Measurements from ENCODE around the gene KRT17. TPM values are rescaled to one million over a fixed set of nuclear protein-coding genes. Genes with fewer than 3 reads are reported as not detected.

KRT17 gene
- total RNA-seq, 4 donors from 2014 or later = 1.5 TPM; not detected in 3

DNA sequence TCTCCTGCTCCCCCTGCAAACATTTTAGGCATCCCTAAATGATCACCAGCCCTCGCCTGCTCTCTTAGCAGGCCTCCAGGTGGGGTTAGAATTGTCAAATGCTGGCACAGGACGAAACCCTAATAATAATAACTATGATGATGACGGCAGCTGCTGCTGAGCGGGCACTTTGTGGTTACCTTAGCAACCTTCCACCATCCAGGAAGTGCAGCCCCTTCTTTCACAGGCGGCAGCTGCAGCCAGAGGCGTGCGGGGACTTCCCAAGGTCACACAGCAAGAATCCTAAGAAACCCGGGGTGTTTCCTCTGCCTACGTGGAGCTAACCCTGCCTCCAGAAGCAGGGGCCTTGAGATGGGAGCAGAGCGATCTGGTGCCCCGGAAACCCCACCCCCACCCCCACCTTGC, 41.9 kb upstream of the KRT17 start:
- no peak for DNase-seq (ENCODE audit: low spot score in 2 of 2)
- Histone ChIP-seq H3K4me3 (peak overlapping the region; percentile 33 to 56 (median 48)), H3K9me3 (no peaks in the 10 kb centered on the region), H3K4me1 (peaks cover 0 to 39% (median 5%) of the 10 kb centered on the region in 4 donors), H3K27me3 (no peaks in the 10 kb centered on the region), H3K27ac (peak overlapping the region; percentile 76 to 92 (median 84)), H3K36me3 (no peaks in the 10 kb centered on the region)
- TF ChIP-seq EP300 (IDR thresholded peaks at IDR 0.05) (no peak), POLR2A (IDR thresholded peaks at IDR 0.05) (peak in 1 of 2 donors; percentile 3)
- TF ChIP-seq, protein P1, sequence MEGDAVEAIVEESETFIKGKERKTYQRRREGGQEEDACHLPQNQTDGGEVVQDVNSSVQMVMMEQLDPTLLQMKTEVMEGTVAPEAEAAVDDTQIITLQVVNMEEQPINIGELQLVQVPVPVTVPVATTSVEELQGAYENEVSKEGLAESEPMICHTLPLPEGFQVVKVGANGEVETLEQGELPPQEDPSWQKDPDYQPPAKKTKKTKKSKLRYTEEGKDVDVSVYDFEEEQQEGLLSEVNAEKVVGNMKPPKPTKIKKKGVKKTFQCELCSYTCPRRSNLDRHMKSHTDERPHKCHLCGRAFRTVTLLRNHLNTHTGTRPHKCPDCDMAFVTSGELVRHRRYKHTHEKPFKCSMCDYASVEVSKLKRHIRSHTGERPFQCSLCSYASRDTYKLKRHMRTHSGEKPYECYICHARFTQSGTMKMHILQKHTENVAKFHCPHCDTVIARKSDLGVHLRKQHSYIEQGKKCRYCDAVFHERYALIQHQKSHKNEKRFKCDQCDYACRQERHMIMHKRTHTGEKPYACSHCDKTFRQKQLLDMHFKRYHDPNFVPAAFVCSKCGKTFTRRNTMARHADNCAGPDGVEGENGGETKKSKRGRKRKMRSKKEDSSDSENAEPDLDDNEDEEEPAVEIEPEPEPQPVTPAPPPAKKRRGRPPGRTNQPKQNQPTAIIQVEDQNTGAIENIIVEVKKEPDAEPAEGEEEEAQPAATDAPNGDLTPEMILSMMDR (IDR thresholded peaks at IDR 0.05) = peak in 1 of 5 experiments; percentile 46
- 1 to 4% methylated on average over 11 of the region's 11 CpGs for WGBS, 2 donors

DNA sequence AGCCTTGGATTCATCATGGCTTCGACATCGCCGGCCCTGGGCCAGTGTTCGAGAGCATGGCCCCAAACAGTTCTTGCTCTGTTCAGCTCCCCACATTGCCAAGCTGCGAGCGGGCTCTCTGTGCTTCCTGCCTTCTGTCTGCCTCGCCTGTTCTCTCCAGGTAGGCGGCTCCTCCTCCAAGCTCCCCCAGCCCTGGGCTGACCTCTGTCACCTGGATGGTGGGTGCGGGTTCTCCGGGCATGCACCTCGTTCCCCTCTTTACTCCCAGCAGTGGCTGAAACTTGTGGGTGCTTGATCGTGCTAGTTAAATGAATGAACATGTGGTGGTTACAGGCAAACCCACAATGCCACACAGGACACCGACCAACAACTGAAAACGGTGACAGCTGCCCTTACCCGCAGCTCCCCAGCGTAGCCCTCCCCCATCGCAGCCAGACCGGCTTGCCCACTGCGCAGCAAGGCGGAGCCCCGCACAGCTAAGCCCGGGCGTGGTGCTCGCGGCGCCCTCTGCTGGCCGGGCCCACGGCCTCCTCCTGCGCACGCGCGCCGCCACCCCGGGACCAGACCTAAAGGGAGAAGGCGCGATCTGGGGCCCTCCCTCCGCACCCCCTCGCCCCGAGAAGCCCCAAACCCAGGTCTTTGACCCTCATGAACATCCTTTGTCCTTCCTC, 41.3 kb upstream of the KRT17 start:
- TF ChIP-seq POLR2A (IDR thresholded peaks at IDR 0.05) (peak; percentile 56 to 80), EP300 (IDR thresholded peaks at IDR 0.05) (peak in 1 of 2 donors; percentile 78)
- TF ChIP-seq, protein P1 (IDR thresholded peaks at IDR 0.05) = peak; percentile 97 to 100 (median 98)
- Histone ChIP-seq H3K27me3 (no peaks in the 10 kb centered on the region), H3K4me1 (peaks cover 0 to 39% (median 5%) of the 10 kb centered on the region in 4 donors), H3K9me3 (no peaks in the 10 kb centered on the region), H3K36me3 (no peaks in the 10 kb centered on the region), H3K27ac (peak overlapping the region; percentile 76 to 92 (median 84)), H3K4me3 (peak overlapping the region; percentile 33 to 56 (median 48))
- DNase-seq (ENCODE audit: low spot score in 2 of 2) = peak; percentile 76 to 79
- WGBS, 2 donors = 2% methylated on average over 39 of the region's 39 CpGs

DNA sequence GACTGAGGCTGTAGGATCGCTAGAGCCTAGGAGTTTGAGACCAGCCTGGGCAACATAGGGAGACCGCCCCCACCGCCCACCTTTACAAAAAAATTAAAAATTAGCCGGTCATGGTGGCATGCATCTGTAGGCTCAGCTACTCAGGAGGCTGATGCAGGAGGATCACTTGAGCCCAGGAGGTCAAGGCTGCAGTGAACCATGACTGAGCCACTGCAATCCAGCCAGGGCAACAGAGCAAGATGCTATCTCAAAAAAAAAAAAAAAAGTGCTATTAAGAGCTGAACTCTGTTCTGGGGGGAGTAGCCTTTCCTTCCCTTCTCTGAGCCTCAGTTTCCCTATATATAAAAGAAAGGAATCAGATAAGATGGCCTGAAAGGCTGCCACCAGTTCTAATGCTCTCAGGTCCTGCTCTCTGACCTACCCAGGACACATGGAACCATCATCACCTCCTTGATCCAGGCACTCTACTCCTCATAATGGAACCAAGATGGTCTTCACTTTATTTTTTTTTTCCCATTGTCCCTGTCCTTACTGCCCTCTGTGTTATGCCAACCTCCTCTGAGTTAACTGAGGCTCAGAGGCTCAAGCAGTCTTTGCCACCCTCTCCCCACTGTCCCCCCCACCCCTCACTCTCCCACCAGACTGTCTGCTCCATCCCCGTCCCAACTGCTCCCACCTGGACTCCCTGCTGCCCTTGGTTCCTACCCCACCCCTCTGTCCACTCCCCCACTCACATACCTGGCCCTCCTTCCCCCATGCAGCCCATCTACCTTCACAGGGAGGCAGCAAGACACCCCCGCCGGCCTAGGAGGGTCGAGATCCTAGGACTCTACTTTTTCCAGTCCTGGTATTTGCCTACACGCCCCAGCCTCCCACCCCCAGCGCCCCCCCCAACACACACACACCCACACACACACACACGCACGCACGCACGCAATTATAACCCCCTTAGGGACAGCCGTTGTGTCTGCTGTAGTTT, 40.5 kb upstream of the KRT17 start:
- Histone ChIP-seq H3K4me1 (peaks cover 0 to 39% (median 5%) of the 10 kb centered on the region in 4 donors), H3K36me3 (no peaks in the 10 kb centered on the region), H3K27me3 (no peaks in the 10 kb centered on the region), H3K27ac (peak overlapping the region; percentile 76 to 92 (median 84)), H3K9me3 (no peaks in the 10 kb centered on the region), H3K4me3 (peak overlapping the region in 3 of 4 donors; percentile 33 to 56 (median 46))
- TF ChIP-seq POLR2A (IDR thresholded peaks at IDR 0.05) (no peak), EP300 (IDR thresholded peaks at IDR 0.05) (no peak)
- TF ChIP-seq, protein P1 (IDR thresholded peaks at IDR 0.05) = no peak
- no peak for DNase-seq (ENCODE audit: low spot score in 2 of 2)
- 40 to 49% methylated on average over 14 to 15 of the region's 15 CpGs for WGBS, 2 donors

DNA sequence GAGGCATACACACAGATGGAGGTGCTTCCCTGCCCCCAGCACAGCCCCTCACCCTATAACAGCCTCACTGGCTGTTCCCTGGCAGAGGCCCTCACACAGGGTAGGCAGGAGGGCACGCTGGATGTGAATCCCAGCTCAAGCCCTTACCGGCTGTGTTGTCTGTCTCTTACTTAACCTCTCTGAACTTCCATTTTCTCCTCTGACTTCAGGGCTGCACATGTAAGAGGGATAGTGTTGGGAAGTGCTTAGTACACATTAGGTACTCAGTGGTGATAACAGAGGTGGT, 39.7 kb upstream of the KRT17 start:
- DNase-seq (ENCODE audit: low spot score in 2 of 2) = no peak
- no peak for TF ChIP-seq EP300 (IDR thresholded peaks at IDR 0.05)
- TF ChIP-seq, protein P1 (IDR thresholded peaks at IDR 0.05) = no peak
- TF ChIP-seq POLR2A (IDR thresholded peaks at IDR 0.05) = no peak
- WGBS, 2 donors = 77 to 78% methylated on average over 2 of the region's 2 CpGs
- H3K4me1 ChIP-seq = peaks cover 0 to 39% (median 5%) of the 10 kb centered on the region in 4 donors
- no peaks in the 10 kb centered on the region for H3K9me3 ChIP-seq
- no peaks in the 10 kb centered on the region for H3K27me3 ChIP-seq
- peak overlapping the region in 1 of 4 donors; percentile 14 for H3K27ac ChIP-seq
- no peaks in the 10 kb centered on the region for H3K36me3 ChIP-seq
- H3K4me3 ChIP-seq = no peak overlapping the region
